Parathyroid adenoma (tissue), 2 donors: ENCODE measurements around the gene OR2A42.
"Not testable (repeated sequence)": the region's sequence is repeated elsewhere in the genome, so short reads cannot be mapped to it uniquely, and the experiment has no call there.

Experiments
- H2AFZ ChIP-seq: fragments of 300-600 bp; sonication (generic); one replicate; pipeline ENCODE4 v1.7.0; 2017; ENCODE audit warnings: antibody characterized with exemption, mild to moderate bottlenecking
- H3K27ac ChIP-seq: fragments of 300-600 bp; sonication (generic); one replicate; pipeline ENCODE4 v1.7.0; 2017
- H3K27me3 ChIP-seq: fragments of 300-600 bp; sonication (generic); one replicate; pipeline ENCODE4 v1.7.0; 2017; ENCODE audit warnings: low read length; ENCODE audit not compliant: control insufficient read depth, insufficient read depth
- H3K36me3 ChIP-seq: fragments of 300-600 bp; sonication (generic); one replicate; pipeline ENCODE4 v1.7.0; 2017; ENCODE audit warnings: low read length; ENCODE audit not compliant: control insufficient read depth, insufficient read depth
- H3K4me1 ChIP-seq: fragments of 300-600 bp; sonication (generic); one replicate; pipeline ENCODE4 v1.7.0; 2017; ENCODE audit warnings: control low read depth
- H3K4me2 ChIP-seq: fragments of 300-600 bp; sonication (generic); one replicate; pipeline ENCODE4 v1.7.0; 2017; ENCODE audit warnings: low read length
- H3K4me3 ChIP-seq: fragments of 300-600 bp; sonication (generic); one replicate; pipeline ENCODE4 v1.7.0; 2017; ENCODE audit warnings: low read depth, low read length
- H3K79me2 ChIP-seq: fragments of 300-600 bp; sonication (generic); one replicate; pipeline ENCODE4 v1.7.0; 2017; ENCODE audit warnings: control low read depth
- H3K9ac ChIP-seq: fragments of 300-600 bp; sonication (generic); one replicate; pipeline ENCODE4 v1.7.0; 2017; ENCODE audit warnings: mild to moderate bottlenecking
- H3K9me3 ChIP-seq: fragments of 300-600 bp; sonication (generic); one replicate; pipeline ENCODE4 v1.7.0; 2017; ENCODE audit warnings: low read length; ENCODE audit not compliant: control insufficient read depth
- CTCF ChIP-seq: fragments of 300-600 bp; sonication (generic); IDR thresholded peaks from one replicate; pipeline ENCODE4 v1.7.0; 2017; ENCODE audit warnings: antibody characterized with exemption, mild to moderate bottlenecking
- donor health status: primary hyperparathyroidism.

OR2A42 gene

GRCh38 chr7:144195212-144195872 is 44.1 kb downstream of the OR2A42 start, which contains the start of gene ARHGEF35:
ARHGEF35 (minus strand) TSS chr7:144195833; CDS start chr7:144188383, 7,450 bp downstream.
- H3K9me3 ChIP-seq, H3K4me3 ChIP-seq, H3K4me1 ChIP-seq, H3K4me2 ChIP-seq, H2AFZ ChIP-seq, H3K27ac ChIP-seq, H3K9ac ChIP-seq, H3K36me3 ChIP-seq, H3K27me3 ChIP-seq, H3K79me2 ChIP-seq: not testable (repeated sequence)

- not testable (repeated sequence) for H3K4me1 ChIP-seq, H3K36me3 ChIP-seq, H3K27ac ChIP-seq, H3K79me2 ChIP-seq, H3K27me3 ChIP-seq, H3K9me3 ChIP-seq, H3K9ac ChIP-seq, H2AFZ ChIP-seq, H3K4me2 ChIP-seq, H3K4me3 ChIP-seq
These were observed 45.0 kb downstream of the OR2A42 start for GRCh38 chr7:144194453-144194852.

GRCh38 chr7:144193782-144194181 is 45.6 kb downstream of the OR2A42 start:
- not testable (repeated sequence) for H3K79me2 ChIP-seq, H3K4me2 ChIP-seq, H3K27me3 ChIP-seq, H3K4me1 ChIP-seq, H3K9ac ChIP-seq, H3K9me3 ChIP-seq, H2AFZ ChIP-seq, H3K36me3 ChIP-seq, H3K27ac ChIP-seq, H3K4me3 ChIP-seq

- not testable (repeated sequence) for H3K79me2 ChIP-seq, H3K36me3 ChIP-seq, H3K4me2 ChIP-seq, H2AFZ ChIP-seq, H3K27ac ChIP-seq, H3K27me3 ChIP-seq, H3K4me1 ChIP-seq, H3K9ac ChIP-seq, H3K4me3 ChIP-seq, H3K9me3 ChIP-seq
These were observed 50.7 kb downstream of the OR2A42 start for GRCh38 chr7:144188578-144189171.

GRCh38 chr7:144187848-144188247 is 51.6 kb downstream of the OR2A42 start:
- H3K27me3 ChIP-seq, H3K9ac ChIP-seq, H3K4me2 ChIP-seq, H3K79me2 ChIP-seq, H3K4me3 ChIP-seq, H2AFZ ChIP-seq, H3K4me1 ChIP-seq, H3K27ac ChIP-seq, H3K9me3 ChIP-seq, H3K36me3 ChIP-seq: not testable (repeated sequence)

- H3K9ac ChIP-seq, H2AFZ ChIP-seq, H3K27me3 ChIP-seq, H3K9me3 ChIP-seq, H3K79me2 ChIP-seq, H3K36me3 ChIP-seq, H3K27ac ChIP-seq, H3K4me1 ChIP-seq, H3K4me2 ChIP-seq, H3K4me3 ChIP-seq: not testable (repeated sequence)
These were observed 56.2 kb downstream of the OR2A42 start, which contains the start of gene CTAGE4 for GRCh38 chr7:144183166-144183565. CTAGE4 (plus strand) TSS chr7:144183466; CDS start chr7:144183504, 38 bp downstream.

- H3K27me3 ChIP-seq, H3K4me1 ChIP-seq, H3K27ac ChIP-seq, H3K9me3 ChIP-seq, H3K9ac ChIP-seq, H3K4me3 ChIP-seq, H3K4me2 ChIP-seq, H3K79me2 ChIP-seq, H3K36me3 ChIP-seq, H2AFZ ChIP-seq: not testable (repeated sequence)
These were observed 60.3 kb downstream of the OR2A42 start for GRCh38 chr7:144179165-144179479.

- H3K27ac ChIP-seq, H3K36me3 ChIP-seq, H3K4me1 ChIP-seq, H3K4me2 ChIP-seq, H3K9me3 ChIP-seq, H3K9ac ChIP-seq, H3K27me3 ChIP-seq, H2AFZ ChIP-seq, H3K79me2 ChIP-seq, H3K4me3 ChIP-seq: not testable (repeated sequence)
- TF ChIP-seq CTCF: peak; percentile 51
These were observed 60.8 kb downstream of the OR2A42 start for GRCh38 chr7:144178380-144179164.
